SW 1271 (cell line): ENCODE measurements around the gene LRMDA.
"Not testable (repeated sequence)": the region's sequence is repeated elsewhere in the genome, so short reads cannot be mapped to it uniquely, and the experiment has no call there.

ENCODE experiments used
- DNase-seq, 2 experiments: peaks; one replicate each; lab custom pipeline; 2025; lab: John Stamatoyannopoulos, UW

LRMDA gene

DNA sequence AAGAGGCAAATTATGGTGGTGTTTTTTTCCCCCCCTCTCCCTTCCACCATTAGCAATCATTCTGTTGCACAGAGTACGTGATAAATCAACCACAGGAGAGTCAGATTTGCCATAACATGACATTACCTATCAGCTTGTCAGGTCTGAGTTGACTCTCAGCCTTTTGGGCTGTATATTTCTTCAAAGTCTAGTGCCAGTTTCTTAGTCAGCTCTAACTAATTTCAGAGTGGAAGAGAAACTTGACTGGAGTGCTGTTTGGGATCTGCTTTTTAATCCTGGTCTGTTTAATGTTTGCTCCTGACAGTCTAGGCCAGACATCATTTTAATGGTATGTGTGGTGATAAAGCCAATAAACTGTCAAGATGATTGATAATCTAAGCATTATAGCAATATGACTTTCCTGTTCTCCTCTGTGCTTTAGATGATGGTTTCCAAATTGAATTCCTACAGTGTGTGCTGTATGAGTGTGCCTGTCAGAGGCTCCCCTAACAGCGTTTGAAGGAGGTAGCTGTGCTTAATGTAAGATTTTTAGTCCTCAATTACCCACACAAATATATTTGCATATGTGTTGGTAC, 76.9 kb downstream of the LRMDA start:
- DNase-seq, result no peak

DNA sequence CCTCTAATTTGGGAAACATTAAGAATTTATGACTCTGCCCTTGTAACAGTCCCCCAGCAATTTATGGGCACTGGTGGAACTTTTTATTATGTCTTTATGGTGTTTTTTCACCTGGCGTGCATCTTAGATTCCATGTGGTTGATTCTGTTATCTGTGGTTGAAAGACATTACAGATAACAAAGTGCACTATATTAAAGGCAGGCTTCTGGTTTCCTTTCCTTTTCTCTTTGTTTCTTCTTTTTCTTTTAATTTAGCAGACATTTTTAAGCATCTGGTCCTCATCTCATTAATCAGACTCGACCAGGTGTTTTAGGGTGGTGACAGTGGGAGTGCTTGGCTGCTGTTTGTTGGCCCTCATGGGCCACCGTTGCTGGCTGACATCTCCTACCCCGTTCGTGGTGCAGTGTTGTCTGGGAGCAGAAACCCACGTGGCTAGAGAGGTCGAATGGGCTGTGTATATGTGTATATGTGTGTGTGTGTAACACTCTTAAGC, 77.4 kb downstream of the LRMDA start:
- DNase-seq, result no peak

DNA sequence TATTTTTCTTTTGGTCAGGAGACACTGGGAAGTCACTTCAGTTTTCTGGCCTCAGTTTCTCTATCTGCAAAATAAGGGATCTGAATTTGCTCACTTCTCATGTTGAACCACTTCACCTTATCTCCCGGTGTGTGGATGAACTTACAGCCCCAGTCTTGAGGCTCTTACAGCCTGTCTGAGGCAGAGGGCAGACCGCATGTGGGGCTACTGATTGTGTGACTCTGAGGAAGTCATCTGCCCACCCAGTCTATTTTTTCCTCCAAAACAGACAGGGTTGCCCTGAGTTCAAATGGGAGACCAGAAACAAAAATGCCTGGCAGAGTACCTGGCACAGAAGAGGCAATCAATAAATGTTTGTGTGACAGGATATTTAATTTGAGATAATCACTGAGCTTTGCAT, 78.3 kb downstream of the LRMDA start:
- no peak for DNase-seq

DNA sequence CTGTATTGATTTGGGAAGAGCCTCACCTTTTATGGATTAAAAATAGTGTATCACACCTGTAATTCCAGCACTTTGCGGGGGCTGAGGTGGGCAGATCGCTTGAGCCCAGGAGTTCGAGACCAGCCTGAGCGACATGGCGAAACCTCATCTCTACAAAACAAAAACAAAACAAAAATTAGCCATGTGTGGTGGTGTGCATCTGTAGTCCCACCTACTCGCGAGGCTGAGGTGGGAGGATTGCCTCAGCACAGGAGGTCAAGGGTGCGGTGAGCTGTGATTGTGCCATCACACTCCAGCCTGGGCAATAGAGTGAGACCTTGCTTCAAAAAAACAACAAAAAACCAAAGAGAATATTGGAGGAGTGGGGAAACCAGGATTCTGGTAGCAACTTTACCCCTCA, 79.6 kb downstream of the LRMDA start:
- DNase-seq, result no peak

DNA sequence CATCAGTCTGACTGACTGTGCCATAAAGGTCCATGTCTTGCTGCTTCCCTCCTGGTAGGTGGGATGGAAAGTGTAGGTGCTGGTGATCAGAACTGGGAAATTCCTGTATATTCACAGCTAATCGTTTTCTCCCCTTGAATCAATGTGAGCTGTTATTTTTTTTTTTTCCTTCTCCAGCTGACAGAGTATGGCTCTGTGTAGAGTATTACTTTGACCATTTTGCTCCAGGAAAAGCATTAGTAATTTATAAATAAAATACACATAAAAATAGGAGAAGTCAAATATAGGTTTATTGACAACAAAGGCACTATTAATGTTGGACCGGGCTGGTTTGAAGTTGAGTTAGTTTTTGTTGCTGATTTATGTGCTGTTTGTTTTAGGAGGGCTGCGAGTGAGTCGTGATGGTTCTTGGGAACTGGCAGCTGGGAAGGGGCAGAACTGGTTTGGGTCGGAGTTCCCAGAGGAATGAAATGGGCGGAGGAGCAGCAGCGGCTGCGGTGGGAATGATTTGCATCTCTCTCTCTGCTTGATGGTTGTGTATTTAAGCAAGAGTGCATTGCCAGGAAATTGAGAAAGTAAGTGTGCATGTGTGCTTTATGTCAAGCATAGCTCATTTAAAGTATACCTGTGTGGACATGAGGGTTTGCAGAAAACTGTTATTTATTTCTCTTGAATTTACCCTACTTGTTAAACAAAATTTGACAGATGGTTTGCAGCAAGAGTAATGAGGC, 80.9 kb downstream of the LRMDA start:
- no peak for DNase-seq

DNA sequence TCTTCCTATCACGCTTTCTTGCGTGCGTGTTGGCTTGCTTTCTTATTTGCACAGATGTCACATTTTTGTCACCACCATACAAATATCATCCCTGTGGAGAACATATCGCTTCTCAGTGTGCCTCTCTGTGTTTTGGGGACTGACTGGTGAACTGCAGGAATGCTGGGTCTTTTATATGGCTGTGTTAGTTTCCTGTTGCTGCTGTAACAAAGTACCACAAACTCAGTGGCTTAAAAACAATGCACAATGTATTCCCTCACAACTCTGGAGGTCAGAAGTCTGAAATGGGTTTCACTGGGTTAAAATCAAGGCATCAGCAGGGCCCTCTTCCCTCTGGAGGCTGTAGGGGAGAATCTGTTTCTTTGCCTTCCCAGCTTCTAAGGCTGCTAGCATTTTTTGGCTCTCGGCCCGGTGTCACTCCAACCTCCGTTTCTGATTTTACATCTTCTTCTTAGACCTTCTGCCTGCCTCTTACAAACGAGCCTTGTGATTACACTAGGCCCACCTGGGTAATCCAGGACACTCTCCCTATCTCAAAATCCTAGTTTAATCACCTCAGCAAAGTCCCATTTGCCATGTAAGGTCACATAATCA, 82.0 kb downstream of the LRMDA start:
- DNase-seq, result no peak

DNA sequence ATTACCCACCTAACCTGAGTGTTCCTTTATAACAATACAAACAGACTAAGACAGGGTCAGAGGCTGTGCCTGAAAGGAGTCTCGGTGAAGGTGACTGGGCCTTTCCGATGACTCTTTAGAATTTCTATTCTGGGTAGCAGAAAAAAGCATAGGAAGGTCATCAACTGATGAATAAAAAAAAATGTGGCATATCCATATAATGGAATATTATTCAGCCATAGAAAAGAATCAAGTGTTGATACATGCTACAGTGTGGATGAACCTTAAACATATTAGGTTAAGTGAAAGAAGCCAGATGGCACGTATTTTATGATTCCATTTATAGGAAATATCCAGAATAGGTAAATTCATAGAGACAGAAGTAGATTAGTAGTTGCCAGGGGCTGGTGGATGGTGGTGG, 83.4 kb downstream of the LRMDA start:
- DNase-seq, result no peak

DNA sequence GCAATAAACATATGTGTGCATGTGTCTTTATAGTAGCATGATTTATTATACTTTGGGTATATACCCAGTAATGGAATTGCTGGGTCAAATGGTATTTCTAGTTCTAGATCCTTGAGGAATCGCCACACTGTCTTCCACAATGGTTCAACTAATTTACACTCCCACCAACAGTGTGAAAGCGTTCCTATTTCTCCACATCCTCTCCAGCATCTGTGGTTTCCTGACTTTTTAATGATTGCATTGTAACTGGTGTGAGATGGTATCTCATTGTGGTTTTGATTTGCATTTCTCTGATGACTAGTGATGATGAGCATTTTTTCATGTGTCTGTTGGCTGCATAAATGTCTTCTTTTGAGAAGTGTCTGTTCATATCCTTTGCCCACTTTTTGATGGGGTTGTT, 84.7 kb downstream of the LRMDA start:
- not testable (repeated sequence) for DNase-seq

DNA sequence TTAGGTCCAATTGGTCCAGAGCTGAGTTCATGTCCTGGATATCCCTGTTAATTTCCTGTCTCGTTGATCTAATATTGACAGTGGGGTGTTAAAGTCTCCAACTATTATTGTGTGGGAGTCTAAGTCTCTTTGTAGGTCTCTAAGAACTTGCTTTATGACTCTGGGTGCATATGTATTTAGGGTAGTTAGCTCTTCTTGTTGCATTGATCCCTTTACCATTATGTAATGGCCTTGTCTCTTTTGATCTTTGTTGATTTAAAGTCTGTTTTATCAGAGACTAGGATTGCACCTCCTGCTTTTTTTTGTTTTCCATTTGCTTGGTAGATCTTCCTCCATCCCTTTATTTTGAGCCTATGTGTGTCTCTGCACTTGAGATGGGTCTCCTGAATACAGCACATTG, 87.8 kb downstream of the LRMDA start:
- DNase-seq, result not testable (repeated sequence)

DNA sequence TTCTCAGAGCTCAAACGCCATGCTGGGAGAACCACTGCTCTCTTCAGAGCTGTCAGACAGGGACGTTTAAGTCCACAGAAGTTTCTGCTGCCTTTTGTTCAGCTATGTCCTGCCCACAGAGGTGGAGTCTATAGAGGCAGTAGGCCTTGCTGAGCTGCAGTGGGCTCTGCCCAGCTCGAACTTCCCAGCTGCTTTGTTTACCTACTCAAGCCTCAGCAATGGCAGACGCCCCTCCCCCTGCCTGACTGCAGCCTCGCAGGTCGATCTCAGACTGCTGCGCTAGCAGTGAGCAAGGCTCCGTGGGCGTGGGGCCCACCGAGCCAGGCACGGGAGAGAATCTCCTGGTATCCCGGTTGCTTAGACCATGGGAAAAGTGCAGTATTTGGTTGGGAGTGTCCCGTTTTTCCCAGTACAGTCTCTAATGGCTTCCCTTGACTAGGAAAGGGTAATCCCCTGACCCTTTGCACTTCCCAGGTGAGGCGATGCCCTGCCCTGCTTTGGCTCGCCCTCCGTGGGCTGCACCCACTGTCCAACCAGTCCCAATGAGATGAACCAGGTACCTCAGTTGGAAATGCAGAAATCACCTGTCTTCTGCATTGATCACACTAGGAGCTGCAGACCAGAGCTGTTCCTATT, 89.9 kb downstream of the LRMDA start:
- DNase-seq, result not testable (repeated sequence)

DNA sequence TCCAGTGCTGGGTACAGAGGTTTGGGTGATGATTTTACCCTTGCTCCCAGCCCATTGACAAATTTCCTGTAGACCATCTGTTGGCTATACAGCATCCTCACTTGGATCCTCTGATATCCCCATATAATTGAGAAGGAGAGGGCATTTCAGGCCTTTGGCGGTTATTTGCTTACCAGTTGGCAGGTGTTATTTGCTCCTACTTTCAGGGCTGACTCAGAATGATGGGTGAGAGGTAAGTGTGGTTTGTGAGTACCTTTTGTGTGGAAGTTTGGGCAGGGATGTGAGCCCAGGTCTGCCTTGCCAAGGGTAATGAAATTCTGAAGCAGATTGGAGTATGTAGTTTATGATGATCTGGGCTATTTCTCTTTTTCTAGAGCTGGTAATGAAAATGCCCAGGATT, 93.6 kb downstream of the LRMDA start:
- DNase-seq, result no peak

DNA sequence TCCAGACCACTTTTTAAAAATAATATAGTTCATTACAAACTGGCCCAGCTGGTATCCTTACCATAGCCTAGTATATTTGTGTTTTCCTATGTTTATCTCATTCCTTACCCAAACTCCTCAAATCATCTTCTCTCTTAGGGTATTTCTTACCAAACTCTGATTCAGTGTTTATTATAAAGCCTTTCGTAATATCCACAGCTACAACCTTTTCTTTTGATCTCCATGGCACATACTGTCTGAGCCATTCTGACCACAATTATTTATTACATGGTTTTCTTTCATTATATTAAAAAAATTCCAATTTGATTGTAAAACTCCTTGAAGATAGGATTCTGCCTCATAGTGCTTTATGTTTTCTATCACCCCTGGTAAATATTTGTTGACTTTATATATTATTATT, 94.2 kb downstream of the LRMDA start:
- DNase-seq, result no peak

DNA sequence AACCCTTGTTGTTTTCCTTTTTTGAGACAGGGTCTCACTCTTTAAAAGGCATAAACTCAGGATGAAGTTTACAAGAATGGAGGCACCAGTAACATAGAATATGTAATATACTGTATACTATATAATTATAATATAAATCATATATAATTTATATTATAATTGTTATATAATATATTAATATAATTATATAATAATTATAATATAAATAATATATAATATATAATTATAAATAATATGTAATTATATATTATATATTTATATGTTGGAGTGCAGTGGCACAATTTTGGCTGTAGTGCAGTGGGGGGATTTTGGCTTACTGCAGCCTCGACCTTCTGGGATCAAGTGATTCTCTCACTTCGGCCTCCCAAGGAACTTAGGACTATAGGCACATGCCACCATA, 96.1 kb downstream of the LRMDA start:
- DNase-seq, result no peak

DNA sequence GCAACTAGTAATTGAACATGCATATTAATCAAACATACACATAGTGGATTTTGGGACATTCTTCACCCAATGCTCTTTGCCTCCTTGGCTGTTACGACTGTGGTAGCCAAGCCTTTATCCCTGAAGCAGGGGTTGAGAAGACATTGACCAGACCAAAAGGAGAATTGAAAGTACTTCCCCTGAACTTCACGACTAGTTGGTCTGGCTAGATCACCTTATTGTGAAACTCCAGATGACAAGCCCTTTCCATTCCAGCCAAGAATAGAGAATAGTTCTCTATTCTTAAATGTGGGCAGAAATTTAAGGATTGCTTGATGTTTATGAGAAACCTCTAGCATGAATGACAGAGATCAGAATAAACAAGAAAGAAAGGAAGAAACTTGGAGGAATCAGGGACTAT, 97.0 kb downstream of the LRMDA start:
- no peak for DNase-seq

DNA sequence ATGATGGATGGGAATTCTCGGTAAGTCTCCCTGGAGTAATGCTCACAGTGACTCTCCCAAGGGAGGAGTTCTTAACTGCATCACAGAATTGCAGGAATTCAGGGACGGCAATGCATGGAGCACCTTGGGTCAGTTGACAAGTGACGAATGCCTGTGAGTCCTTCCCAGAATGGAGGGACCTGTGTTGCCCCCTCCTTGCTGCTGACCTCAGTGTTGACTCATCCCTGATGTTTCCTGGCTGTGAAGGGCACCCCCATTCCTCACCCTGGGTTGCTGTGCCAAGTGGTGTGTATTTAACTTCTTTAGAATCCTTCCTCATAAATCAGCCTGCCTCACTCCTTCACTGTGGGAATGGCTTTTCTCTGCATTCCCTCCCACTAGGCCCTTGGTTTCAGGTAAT, 98.9 kb downstream of the LRMDA start:
- DNase-seq, result no peak

DNA sequence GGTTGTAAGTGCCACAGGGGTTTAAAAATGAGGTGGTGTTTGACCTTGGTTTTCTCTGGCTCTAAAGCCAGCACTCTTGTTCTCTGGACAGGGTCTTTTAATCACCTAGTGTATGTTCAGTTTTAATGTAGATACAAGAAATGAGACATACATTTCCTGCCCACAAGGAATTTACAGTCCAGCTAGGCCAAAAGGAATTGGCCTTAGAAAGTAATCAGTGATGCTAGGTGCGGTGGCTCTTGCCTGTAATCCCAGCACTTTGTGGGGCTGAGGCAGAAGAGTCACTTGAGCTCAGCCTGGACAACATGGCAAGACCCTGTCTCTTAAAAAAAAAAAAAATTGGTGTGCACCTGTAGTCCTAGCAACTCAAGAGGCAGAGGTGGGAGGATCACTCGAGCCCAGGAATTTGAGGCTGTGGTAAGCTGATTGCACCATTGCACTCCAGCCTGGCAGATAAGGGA, 100.2 kb downstream of the LRMDA start:
- no peak for DNase-seq

DNA sequence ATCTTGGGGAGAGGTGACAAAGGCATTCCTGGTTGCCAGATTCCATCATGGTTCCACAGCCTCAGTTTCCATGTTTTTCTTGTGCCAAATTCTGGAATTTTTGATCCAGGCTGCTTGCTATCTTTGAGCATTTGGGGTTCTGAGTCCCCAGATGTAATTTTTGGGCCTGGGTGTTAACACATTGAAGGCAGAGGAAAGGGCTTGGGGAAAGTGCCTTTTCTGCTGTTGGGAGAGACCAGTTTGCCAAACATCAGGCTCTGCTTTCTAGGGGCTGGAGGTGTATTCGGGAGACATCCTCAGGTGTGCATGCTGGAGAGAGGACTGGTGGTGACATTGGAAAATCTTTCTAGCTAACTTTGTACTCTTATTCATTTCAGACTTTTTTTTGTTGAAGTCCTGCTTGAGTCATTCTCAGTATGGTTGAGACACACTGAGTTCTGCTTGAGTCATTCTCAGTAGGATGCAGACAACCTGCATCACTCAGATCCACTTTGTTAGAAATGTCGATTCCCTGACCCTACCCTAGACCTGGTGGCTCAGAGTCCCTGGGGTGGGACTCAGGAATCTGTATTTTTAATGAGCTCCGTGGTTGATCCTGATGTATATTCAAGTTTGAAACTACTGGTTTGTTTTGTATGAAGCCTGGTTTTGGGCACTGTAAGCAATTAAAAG, 101.0 kb downstream of the LRMDA start:
- no peak for DNase-seq

DNA sequence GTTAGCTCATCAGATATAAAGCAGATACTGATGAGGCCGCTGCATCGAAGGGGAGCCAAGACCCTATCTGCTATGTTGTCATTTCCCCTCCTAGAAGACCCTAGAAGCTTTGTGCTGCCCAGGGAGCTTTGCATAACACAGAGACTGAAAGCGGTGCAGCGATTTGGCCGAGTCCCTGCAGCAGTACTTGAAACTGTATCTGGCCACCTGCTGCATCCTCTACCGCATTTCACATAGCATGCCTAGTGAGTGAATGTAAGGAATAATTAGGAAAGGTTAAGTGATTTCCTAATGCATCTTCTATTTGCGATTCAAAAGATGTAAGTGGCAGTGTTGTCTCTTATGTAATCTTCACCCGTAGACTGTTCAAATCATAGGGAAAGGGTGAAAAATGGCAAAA, 106.7 kb downstream of the LRMDA start:
- DNase-seq, result no peak

DNA sequence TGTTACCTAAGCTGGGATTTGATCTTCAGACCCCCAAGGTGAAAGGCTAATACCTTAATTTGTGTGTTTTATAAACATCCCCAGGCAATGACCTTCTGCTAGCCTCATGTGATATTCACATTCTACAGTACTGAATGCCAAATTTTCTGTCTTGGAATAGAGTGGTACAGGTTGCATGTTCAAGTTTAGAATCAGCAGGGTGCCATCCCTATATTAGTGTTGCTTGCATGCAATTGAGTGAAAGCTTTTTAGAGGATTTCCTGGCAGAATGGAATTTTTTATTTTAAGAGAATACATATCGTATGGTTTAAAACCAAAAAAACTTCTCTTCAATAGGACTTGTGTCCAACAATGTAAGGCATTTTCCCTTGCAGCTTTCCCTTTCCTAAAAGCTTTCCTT, 107.3 kb downstream of the LRMDA start:
- DNase-seq, result no peak

DNA sequence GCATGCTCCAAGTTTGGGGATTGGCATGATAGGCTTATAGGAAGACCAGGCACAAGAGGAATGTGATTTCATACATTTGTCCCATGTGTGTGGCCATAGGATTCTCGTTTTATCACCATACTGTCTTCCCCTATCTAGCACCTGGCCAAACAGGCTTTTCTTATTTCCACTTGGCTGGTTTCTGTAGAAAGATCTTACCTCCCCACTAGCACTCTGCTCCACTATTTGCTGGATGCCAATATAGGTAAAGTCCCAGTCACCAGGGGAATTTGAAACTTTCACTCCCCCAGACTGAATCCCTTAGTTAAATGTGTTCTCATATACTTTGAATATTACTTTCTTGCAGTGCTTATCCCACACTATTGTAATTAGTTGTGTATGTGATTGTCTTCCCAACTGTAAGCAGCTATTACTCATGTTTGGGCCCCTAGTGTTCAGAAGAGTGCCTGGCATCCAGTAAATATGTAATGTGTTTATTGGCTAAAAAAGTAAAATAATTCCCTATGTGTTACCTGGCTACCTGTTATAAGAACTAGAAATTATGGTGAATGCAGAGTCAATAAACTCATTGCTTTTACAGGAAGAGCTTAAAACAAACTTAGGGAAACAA, 109.0 kb downstream of the LRMDA start:
- no peak for DNase-seq

DNA sequence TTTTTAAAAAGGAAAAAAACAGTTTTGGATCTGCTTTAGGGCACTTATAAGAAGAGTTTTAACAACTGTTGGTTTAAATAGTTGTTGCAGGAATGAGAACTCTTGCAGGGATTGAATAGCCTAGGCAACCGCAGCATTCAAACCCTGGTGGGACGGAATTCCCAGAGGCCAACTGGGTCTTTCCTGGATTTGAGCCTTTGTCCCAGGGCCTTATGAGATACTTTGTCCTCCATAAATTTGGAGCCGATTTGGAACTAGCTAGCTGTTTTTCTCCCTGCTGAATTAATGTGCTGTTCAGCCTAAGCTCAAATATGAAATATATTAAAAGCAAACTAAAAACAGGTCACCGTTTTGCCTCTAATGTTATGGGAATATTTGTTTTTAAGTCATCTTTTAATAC, 109.6 kb downstream of the LRMDA start:
- no peak for DNase-seq

DNA sequence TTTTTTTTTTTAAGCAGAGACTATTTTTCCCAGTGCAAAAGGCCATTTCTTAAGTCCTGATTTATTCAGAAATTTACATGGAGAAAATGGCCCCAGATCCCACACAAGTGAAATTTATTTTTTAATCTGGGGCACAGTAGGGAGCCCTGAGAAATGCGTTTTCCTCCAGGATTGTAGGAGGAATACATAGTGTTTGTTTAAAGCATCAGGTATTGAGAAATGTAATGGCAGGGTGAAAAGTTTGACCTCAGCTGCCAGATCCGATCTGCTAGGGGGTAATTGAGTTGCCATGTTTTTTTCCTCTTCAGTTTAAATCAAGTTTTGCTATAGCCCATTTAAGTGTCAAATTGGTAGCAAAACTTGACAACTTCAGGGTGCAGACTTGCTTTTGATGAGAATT, 110.0 kb downstream of the LRMDA start:
- DNase-seq, result no peak
